HG02981 (cell line): Measurements from ENCODE around the gene AXIN2.

Experiments
- ATAC-seq: cut with Tn5 transposase; IDR thresholded peaks from one replicate; pipeline ENCODE4 v1.9.1; 2021; ENCODE audit warnings: mild to moderate bottlenecking, moderate library complexity; ENCODE audit not compliant: unreplicated experiment

AXIN2 gene

DNA sequence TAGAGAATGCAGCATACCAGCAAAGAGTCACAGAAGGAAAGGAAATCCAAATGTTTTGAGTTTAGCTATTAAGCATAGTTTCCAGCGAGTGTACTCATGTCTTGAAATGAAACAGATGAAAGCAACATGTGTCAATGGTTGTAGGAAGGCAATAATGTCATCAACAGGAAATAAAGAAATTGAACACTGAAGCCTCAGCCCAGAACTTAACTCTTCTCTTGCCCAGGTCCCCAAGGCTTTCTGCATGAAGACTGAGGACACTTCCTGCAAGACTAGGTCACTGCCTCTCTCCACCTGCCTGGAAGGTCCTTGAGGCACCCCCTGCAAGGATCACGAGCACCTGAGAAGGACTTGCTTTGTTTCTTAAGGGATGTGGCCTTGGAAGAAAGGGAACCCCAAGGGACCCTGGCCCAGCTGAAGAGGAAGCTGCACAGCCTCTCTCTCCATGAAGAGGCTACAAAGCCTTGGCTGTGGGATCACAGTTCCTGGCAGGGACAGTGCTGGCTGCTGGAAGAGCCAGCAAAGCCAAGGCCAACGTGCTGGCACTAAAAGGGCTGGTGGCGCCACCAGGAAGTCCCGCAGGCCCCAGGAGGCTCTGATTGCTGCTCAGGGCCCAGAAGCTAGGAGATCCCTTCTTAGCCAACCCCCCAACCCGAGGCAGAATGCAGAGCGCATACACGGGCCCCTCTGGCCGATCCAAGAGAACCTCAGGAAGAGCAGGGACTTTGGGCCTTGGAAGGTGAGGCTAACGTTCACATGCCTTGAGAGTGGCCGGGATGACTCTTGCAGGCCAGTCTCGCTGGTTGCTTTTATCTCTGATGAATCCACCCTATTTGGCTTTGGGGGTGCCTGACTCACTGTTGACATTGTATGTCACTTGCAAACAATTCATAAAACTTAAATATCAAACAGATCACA is 23.4 kb upstream of the AXIN2 start:
- ATAC-seq: no peak

DNA sequence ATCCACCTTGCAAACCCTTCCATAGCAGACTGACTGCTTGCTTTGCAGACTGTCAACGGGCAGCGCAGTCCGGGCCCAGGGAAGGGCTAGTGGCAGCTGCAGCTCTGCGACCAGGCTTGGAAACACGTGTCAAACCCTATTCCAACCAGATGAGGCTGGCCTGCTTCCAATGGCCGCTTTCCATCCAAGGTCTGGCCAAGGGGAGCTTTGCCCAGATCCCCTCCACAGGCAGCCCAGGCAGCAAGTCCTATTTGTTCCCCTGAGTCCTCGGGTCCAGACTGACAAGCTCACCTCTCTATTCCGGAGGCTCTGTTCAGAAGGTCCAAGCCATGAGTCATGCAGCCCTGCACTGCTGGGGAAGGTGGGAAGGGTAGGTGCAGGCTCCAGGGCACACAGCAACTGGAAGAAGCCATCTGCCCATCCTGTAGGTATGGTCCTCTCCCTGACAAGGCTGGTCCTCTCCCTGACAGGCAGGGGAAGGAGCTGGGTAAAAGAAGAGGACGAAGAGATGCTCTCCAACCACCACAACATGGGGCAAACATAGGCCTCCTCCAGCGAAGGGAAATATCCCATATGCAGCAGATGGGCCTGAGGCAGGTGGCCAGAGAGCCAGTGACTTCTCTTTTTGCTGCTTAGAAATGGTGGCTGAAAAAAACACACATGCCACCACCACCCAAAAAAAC is 22.6 kb upstream of the AXIN2 start:
- no peak for ATAC-seq

DNA sequence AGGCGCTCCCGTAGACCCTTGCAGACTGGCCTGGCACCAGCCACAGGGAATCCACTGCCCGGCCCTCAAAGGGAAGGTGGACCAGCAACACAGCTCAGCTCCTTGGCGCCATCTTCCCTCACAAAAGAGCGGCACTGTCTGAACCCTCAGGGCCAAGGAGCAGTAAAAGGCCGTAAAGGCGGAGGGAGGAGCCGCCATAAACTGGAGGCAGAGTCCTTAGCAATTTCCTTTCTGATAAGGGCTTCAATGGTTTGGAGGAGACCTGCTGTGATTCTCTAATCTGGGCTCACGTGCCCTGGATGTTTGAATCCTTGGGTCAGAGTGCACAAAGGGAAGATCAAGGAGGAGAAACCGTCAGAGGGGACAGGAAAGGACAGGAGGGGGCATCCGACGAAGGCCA is 15.5 kb upstream of the AXIN2 start:
- ATAC-seq: no peak

DNA sequence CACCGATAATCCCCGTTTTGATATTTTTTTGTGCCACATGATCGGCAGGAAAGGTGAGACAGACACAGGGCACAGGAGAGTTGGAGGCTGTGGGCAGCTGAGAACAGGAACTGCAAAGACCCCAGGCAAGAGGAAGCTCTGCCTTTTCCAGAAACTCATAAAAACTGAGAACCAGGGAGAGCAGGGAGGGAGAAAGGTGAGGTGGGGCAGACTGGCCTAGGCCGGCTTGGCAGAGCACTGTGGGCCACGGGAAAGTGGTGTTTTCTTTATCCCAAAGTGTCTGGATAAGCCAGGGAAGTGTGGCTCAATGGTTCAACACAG is 11.8 kb upstream of the AXIN2 start:
- no peak for ATAC-seq

DNA sequence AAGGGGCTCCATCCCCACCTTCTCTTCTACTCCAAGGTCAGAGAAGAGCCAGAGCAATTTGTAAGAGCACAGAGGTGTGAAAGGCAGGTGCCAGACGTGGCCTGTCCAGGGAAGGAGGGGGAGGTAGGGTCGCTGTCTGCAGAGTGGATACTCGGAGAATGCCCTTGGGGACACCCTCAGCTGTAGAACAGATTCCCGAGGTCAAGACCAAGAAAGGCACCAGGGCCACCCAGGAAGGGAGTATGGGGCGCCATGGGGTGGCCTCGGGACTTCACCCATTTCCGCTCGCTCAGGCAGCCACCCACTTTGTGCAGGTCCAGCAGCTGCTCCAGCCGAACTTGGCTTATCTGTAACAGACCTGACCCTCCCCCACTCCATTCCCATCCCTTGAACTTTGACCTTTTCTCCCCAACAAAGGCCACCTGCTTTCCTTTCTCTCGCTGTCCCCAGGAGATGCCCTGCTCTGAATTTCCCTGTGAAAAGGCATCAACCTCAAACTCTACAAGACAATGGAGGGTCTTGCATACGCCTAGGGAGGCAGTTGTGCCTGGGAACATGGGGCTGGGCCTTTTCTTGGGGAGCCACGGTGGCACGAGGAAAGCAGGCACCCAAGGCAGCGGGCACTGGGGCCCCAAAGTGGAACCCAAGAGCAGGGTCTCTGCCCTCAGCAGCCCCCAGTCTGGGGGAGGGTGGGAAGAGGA is 11.3 kb upstream of the AXIN2 start:
- ATAC-seq: no peak

DNA sequence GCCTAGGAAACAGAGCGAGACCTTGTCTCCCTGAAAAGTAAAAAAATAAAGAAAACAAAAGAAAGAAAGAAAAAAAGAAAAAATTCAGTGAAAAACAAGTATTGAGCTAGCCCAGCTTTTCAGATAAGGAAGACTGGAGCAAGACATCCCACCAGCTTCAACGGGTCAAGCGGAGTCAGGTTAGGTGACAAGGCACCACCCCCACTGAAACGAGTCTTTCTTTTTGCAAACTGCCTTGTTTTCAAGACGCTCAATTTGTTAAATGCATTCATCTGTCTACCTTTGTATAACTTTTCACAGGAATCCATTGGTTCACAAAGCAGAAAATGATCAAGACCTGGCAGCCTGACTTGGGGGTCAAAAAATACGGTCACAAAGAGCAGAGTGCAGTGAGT is 10.7 kb upstream of the AXIN2 start:
- no peak for ATAC-seq

DNA sequence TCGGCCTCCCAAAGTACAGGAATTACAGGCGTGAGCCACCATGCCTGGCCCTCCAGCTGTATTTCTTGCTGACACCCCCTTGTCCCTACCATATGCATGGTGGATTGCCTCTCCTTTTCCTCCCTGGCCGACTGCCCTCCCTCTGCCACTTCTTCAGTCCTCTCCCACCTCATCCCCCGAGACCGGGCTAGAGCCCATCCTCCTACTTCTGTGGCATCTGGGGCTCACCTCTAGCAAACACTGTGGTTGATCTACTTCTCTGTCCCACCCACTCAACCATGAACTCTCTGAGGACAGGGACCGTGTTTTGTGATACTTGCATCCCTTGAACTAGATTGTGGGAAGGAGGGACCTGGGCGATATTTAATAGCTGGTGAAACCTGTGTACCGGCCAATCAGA is 7.5 kb upstream of the AXIN2 start:
- no peak for ATAC-seq

DNA sequence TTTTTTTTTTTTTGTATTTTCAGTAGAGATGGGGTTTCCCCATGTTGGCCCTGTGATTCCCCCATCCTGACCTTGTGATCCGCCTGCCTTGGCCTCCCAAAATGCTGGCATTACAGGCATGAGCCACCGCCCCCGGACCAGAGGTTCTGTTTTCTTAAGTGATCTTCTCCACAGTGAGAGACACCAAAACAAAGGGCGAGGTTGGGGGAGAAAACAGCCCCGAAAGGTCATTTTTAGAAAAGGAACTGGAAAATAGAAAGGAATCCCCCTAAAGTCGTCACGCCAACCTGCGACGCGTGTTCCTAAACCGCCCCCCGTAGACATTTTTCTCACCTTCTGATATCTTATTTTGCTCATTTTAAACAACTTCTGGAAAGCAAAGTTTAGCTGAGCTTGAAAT is 6.1 kb upstream of the AXIN2 start:
- no peak for ATAC-seq

DNA sequence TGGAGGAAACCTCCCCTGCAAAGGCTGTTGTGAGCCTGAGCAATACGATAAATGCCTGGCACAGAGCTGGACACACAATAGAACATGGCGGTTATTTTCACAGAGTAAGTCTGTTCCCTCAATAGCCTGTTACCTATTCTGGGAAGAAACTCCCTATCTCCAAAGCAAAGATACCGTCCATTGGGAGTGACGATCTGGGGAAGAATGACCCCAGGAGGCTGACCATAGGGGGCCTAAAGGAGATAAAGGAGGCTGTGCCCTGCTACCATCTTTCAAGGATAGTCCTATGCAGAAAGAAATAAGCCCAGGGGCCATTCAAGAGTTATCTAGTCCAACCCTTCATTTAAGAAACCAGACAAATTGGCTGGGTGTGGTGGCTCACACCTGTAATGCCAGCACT is 4.1 kb upstream of the AXIN2 start:
- no peak for ATAC-seq

DNA sequence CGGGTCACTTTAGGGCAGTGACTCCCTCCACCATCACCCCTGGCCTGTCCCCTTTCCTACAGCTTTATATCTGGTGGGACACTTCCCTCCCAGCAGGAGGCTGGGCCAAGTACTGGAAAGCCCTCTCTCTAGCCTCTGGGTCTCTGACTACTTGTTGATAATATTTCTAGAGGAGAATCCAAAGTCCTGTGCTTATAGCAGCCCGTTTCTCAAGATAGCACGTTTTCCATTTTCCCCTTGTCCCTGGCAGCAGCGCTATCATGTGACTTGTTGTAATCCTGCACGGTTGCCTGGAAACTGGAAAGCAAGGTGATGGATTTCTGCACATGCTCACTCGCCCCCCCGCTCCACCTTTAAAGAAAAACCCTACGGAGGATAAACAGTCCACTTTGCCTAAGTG is 3.3 kb upstream of the AXIN2 start:
- ATAC-seq: no peak

DNA sequence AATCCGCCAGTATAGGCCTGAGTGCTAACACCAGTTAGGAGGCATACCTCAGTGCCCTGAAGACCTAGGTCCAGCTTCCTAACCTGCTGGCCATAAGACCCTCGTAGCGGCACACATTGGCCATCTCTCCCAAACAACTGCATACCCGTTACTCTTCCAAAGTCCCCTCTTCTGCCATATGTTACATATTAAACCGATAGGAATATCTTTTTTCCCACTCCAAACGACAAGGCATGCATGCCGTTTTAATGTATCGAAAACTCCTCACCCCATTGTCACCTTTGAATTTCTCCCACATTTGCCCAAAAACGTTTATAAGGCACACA is 721 bp upstream of the AXIN2 start:
- ATAC-seq: no peak

DNA sequence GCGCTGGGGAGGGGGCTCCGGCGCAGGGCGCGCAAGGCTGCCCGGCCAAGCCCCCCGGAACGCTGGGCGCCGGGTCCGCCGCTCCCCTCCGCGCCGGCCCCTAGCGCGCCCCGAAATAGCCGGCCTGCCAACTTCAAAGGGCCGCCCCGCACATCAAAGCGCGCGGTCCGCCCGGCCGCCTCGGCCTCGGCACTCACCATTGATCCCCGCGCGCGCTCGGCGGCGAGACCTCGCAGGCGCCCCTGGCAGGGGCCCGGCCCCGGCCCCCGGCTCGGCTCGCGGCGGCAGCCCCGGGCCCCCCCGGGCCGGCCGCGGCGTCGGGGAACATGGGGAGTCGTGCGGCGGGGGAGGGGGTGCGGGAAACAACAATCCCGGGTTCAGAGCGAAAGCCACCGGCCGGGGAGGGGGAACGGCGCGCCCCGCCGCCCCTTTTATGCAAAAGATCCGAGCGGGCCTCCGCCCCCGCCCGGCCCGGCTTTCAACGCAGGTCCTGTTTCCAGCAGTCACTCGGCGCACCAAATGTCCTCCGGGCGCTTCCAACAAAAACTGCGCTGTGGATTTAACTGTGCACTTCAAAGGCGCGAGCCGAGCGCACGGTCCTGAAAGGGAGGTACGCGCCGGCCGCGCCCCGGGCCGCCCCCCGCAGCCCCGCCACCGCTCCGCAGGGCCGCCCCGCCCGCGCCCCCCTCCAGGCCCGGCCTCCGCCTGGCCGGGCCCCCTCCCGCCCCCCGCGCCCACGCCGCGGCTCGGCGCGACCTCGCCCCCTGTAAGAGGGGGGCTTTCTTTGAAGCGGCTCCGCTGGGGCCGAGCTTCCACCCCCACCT is 608 bp downstream of the AXIN2 start:
- ATAC-seq: peak; percentile 27

DNA sequence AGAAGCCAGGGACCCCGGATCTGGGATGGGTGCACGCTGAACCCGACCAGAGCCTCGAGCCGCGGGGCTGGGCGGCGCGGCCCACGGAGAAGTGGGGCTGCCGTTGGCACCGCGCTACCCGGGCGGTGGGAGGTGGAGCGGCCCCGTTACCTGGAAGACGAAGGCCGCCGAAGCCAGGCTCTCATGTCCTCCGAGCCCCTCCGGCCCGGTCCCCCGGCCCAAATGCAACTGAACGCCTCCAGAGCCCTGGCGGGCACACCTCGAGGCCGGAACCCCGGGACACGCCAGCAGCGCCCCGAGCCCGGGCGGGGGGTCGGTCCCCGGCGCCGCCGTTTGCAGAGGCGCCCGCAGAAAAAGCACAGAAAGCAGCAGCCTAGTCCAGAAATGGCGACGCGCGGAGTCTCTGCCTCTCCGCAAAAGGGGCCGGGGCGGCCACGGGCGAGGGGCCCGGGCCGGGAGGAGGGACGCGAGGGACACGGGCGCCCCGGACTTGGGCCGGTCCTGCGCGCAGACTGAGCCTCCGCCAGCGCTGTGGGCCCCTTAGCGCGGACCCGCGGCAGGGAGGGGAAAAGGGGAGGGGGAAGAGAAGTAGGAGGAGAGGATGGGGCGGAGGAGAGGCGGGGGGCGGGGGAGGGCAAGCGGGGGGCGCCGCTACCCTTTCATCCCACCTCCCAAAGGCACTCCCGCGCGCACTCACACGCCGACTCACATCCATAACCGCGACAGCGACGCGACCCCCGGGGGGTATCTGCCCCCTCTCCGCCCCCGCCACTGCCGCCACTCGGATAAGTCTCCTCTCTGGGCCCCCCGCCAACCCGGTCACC is 1.4 kb downstream of the AXIN2 start:
- ATAC-seq: no peak

DNA sequence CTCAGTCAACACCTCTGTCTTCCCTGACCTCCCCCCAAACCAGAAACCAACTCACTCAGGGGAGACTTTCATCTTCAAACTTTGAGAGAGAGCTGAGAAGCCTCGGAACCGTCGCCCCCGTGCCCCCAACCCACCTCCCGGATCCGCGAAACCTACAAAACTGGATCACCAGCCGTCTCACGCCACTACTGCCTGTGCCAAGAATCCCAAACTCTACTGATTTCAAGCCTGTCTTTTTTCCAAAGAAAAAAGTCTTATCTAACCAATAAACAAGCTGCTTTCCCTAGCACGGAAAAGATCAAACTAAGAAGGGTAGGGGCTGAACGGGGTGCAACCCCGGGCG is 2.0 kb downstream of the AXIN2 start:
- no peak for ATAC-seq

DNA sequence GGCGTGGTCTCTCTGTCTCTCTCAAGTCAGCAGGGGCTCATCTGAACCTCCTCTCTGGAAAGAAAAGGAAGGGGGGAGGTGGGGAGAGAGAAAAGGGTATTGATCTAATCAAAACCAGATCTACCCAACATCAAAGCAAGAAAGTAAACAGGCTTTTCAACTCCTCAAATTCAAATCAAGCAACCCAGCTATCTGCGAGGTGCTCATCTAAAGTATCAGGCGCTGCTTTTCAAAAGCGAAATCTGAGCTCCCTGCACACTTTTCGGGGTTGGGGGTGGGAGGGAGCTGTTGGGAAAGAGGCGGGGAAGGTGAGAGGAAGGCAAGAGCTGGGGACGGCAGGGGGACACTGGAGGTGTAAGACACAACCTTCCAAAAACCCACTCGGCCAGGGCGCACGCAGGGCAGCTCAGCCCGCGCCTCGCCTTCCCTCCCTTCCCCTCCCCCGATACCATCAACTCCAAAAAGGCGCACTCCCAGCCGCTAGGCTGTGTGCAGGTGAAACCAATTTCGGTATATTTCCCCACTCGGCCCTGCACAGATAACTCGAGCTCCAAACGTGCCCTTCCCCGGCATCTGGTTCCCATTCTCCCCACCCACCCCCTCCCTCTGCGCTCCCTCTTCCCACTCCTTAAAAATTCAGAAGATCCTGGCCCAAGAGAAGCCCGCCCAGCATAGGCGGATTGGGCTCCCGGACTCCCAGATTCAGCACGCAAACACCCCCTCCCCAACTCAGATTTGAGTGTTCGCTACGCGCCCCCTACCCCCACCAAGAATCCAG is 2.6 kb downstream of the AXIN2 start:
- no peak for ATAC-seq

DNA sequence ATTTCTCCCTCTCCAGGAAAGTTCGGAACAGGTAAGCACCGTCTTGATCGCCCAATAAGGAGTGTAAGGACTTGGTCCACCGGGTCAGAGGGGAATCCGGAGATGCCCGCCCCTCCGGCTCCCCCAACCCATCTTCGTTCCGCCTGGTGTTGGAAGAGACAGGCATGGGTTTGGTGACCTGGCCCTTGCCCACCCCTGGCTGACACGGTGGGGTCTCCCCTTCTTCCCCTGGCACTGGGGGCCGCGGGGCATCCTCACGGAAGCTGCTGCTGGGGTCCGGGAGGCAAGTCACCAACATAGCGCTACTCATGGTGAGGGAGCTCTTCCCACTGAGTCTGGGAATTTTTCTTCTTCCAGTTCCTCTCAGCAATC is 3.2 kb downstream of the AXIN2 start:
- ATAC-seq: no peak

DNA sequence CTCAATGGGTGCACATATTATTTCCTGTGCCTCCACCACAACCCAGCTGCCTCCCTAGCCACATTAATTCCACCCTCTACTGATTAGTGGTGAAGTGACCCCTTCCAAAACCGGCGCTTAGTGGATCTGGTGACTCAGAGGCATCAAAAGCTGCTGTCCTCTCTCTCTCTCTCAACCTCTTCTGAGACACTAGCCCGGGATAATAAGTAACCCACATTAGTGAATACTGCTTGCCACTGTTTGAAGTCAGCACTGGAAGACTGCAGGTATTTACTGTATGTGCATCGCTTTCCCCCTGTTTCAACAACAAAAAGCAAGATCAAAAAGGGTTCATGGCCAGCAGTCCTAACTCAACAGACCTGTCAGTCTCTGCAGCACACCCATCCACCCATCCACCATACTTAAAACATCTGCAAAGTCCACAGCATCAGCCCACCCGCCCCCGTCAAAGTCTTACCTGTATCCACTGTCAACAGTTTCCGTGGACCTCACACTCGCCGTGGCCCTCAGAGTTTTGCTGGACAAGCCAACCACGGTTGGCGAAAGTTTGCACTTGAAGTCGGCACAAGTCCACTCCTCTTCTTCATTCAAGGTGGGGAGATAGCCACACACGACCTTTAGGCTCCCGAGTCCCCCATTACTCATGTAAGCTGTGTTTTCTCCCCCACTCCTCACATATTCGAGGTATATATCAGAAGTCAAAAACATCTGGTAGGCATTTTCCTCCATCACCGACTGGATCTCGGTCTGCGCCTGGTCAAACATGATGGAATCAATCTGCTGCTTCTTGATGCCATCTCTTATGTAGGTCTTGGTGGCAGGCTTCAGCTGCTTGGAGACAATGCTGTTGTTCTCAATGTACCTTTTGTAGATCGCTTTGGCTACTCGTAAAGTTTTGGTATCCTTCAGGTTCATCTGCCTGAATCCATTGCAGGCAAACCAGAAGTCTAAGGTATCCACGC is 3.8 kb downstream of the AXIN2 start:
- ATAC-seq: no peak

DNA sequence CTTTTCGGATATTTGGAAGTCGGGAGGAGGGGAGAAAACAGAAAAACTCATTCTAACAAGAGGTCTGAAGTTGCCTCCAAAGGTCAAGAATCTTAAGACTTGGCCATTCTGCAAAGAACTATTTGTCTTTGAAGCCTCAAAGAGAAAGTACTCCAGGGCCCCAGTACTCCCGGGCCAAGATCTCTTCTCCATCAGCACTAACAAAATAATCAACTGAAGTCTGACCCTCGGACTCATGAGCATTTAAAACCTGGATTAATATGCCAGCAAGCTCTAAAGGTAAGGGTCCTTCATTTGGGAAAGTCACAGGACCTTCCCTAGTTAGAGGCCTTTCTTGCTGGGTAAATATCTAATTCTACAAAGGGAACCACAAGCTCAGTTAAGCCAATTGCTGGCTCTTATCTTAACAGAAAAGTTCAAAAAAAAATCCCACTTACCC is 4.5 kb downstream of the AXIN2 start:
- ATAC-seq: no peak
